ENCODE results near the gene TPSG1.

Gene TPSG1

GRCh38 chr16:1171854-1172428 is 53.1 kb downstream of the TPSG1 start:
- FAIRE-seq (no peak), DNase-seq (ENCODE audit: insufficient read length, low spot score) (no peak)
- no peak for TF ChIP-seq CTCF (IDR thresholded peaks at IDR 0.05; ENCODE audit: insufficient read depth, missing control alignments)

Measured in D721Med (cell line).